ENCODE measurements around the gene KLC3.

DNA sequence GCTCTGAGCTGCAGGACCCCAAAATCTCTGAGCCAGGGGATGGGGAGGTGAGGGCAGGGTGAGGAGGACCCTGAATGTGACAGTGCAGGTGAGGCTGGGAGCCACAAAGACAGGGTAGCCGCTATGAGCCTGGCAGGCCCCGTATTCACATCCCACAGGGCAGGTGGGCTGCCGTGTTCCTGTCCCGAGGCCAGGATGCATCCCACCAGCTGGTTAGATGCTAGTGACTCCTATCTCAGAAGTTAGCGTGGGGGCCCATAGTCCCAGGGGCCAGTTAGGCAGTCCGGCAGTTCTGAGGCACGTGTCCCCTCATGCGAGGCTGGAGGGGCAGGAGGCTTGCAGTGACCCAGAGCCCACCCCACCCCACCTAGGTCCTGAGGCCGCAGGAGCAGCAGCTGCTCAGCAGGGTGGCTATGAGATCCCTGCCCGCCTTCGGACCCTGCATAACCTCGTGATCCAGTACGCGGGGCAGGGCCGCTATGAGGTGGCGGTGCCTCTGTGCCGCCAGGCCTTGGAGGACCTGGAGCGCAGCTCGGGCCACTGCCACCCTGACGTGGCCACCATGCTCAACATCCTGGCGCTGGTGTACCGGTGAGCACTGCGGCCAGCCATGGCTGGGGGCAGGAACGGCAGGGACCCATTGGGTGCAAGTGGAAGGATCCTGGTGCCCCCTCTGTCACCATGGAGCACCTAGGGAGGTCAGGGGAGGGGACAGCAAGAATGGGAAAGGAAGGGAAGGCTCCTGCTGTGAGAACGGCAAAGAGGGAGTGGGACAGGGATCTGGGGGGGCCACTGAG is 7.2 kb downstream of the KLC3 start:
- TF ChIP-seq CTCF (conservative IDR thresholded peaks at IDR 0.05; ENCODE audit: low read depth, low read length), result no peak
- TF ChIP-seq EZH2phosphoT487 (IDR thresholded peaks at IDR 0.05; ENCODE audit: borderline replicate concordance, low read length), result no peak
- TF ChIP-seq EZH2 (IDR thresholded peaks at IDR 0.05; ENCODE audit: low read length, unreplicated experiment), result no peak
